HUES6 (cell line): ENCODE results near the gene ARHGAP4.

ENCODE experiments used
- H3K27ac ChIP-seq: 2 replicates; pipeline ENCODE4 v1.7.0; 2013; ENCODE audit warnings: low read depth, mild to moderate bottlenecking, low read length, inconsistent platforms
- H3K27me3 ChIP-seq: 2 replicates; pipeline ENCODE4 v1.6.1; 2013; ENCODE audit warnings: low read length; ENCODE audit not compliant: control insufficient read depth, insufficient read depth
- H3K36me3 ChIP-seq: 2 replicates; pipeline ENCODE4 v1.6.1; 2013; ENCODE audit warnings: low read length; ENCODE audit not compliant: control insufficient read depth, insufficient read depth
- H3K4me1 ChIP-seq: 2 replicates; pipeline ENCODE4 v1.6.1; 2013; ENCODE audit warnings: low read length; ENCODE audit not compliant: control insufficient read depth, insufficient read depth
- H3K4me3 ChIP-seq: 2 replicates; pipeline ENCODE4 v1.5.1; 2013; ENCODE audit warnings: low read depth, low read length
- H3K9ac ChIP-seq: one replicate; pipeline ENCODE4 v1.6.1; 2013; ENCODE audit warnings: mild to moderate bottlenecking, low read length
- H3K9me3 ChIP-seq: 2 replicates; pipeline ENCODE4 v1.6.1; 2013; ENCODE audit warnings: low read depth, low read length; ENCODE audit not compliant: control insufficient read depth, insufficient read depth

ARHGAP4 gene

DNA sequence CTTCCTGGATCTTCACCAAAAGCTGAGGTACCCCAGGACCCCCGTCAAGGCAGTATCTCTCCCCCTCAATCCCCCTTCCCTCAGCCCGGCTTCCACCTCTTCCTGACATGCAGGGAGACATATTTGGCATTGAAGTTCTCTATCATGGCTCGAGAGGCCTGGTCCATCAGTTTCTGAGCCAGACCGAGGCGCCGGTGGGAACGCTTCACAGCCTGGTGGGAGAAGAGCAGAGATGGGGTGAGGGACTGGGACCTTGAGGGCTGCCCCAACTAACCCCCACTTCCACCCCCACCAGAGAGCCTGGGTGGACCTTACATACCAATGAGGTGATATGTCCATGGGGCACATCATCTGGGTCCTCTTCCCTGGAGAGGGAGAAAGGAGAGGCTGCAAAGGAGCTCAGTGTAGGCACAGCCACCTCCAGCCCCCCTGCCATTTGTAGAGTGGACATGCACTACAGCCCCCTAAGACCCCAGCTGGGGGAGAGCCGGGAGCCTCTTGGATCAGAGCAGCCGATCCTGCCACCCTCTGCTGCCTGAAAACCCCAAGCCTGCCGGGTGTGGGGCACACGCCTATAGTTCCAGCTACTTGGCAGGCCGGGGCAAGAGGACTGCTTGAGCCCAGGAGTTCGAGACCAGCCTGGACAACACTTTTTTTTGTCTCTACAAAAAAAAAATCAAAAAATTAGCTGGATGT is 6.3 kb upstream of the ARHGAP4 start:
- Histone ChIP-seq H3K4me1 (peaks cover 10% of the 10 kb centered on the region; the same call in 1 of the 2 replicates), H3K27me3 (no peaks in the 10 kb centered on the region), H3K36me3 (peaks cover 42% of the 10 kb centered on the region), H3K9me3 (peaks cover 9% of the 10 kb centered on the region; the same call in 1 of the 2 replicates), H3K27ac (no peak overlapping the region), H3K4me3 (no peak overlapping the region), H3K9ac (no peak overlapping the region)

DNA sequence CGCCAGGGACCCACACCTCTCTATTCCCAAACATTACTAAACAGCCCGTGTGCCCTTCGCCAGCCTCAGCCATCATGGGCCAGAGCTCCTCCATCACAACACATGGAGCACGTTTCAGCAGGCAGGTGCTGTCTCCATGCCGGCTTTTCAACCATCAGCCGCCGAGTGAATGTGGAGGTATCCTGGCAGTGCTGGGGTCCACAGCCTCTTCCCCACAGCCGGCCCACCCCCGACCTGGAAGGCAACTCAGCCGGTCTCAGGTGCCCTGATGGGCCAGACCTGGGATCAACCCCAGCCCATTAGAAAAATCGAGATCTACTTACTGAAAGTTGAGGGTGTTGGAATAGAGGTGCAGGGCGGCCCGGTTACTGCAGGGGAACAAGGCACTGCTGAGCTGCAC is 5.7 kb upstream of the ARHGAP4 start:
- Histone ChIP-seq H3K27ac (no peak overlapping the region), H3K36me3 (peaks cover 42% of the 10 kb centered on the region), H3K27me3 (no peaks in the 10 kb centered on the region), H3K9ac (no peak overlapping the region), H3K4me3 (no peak overlapping the region), H3K9me3 (peaks cover 9% of the 10 kb centered on the region; the same call in 1 of the 2 replicates), H3K4me1 (peaks cover 16% of the 10 kb centered on the region)

DNA sequence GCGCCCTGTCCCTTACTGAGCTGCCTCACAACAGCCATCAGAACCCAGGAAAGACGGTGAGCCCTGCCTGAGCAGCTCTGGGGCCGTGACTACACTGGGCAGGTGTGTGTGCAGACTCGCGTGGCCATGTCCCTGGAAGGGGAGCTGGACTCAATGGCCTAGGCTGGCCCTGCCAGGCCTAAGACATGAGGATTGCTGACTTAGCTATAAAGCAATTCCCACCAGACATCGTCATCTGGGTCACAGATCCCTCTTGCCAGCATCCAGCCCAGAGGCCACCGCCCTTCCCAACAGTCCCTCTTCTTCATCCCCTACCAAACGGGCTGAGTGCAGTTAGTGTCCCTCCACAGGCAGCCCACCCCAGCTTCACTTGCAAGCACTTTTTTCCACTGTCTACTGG is 5.1 kb upstream of the ARHGAP4 start:
- H3K9me3 ChIP-seq: peaks cover 9% of the 10 kb centered on the region; the same call in 1 of the 2 replicates
- peaks cover 42% of the 10 kb centered on the region for H3K36me3 ChIP-seq
- no peak overlapping the region for H3K4me3 ChIP-seq
- H3K27ac ChIP-seq: no peak overlapping the region
- H3K27me3 ChIP-seq: no peaks in the 10 kb centered on the region
- no peak overlapping the region for H3K9ac ChIP-seq
- H3K4me1 ChIP-seq: peaks cover 21% of the 10 kb centered on the region

DNA sequence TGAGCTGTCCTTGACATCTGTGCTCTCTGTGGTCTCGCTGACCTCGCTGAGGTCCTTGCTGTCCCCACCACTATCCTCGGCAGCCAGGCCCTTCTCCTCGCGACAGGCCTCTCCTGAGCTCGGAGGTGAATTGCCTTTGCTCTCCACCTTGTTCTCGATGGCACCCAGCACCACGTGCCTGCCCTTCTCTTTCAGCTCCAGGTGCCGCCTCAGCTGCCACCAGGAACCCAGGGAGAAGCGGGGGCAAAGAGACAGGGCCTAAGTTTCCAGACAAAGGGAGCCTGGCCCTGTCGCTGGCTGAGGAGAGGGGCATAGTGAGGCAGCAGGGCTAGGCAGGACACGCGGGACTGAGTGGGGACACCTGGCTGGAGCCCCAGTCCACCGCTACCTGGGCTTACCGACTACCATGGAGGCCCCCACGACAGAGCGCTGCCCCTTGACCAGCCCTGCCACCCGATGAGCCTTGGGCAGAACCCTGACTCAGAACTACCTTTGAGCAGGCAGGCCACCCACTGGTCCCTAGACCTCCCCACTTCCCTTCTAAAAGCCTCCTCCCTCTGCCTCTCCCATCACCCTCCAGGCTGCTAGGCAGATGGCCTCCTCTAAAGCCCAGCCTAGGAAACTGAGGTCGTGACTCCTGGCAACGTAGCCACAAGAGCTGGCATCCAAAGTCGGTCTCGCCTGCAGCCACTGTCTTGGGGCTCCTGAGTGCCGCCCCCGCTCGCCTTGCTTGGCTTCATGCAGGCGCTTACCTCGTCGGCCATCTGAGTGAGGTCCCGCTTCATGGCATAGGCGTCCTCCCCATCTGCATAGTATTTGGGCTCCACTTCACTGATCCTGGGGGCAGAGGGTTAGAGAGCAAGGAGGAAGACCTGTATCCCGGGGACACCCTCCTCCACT is 4.2 kb upstream of the ARHGAP4 start:
- Histone ChIP-seq H3K36me3 (peaks cover 42% of the 10 kb centered on the region), H3K9ac (no peak overlapping the region), H3K4me3 (no peak overlapping the region), H3K9me3 (peaks cover 9% of the 10 kb centered on the region; the same call in 1 of the 2 replicates), H3K4me1 (peaks cover 21% of the 10 kb centered on the region), H3K27ac (no peak overlapping the region), H3K27me3 (no peaks in the 10 kb centered on the region)

DNA sequence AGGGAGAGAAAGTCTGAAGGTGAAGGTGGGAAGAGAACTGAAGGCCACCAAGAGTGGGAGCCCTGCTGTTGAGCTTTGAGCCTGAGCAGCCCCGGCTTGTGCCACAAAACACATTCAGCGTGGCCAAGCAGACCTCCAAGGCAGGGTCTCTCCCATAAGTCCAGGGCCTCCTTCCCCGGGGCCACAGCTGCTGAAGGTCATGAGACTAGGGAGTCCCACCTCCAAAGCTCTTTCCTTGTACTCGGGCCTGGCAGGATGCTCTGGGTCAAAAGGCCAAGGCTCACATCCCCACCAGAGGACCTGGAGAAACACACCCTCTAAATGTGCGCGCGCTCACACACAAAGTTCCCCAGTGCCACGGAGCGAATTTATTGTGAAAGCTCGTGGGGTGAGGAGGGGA is 3.5 kb upstream of the ARHGAP4 start:
- Histone ChIP-seq H3K9me3 (peaks cover 9% of the 10 kb centered on the region; the same call in 1 of the 2 replicates), H3K27ac (no peak overlapping the region), H3K27me3 (no peaks in the 10 kb centered on the region), H3K36me3 (peaks cover 42% of the 10 kb centered on the region), H3K9ac (no peak overlapping the region), H3K4me1 (peaks cover 28% of the 10 kb centered on the region), H3K4me3 (no peak overlapping the region)

DNA sequence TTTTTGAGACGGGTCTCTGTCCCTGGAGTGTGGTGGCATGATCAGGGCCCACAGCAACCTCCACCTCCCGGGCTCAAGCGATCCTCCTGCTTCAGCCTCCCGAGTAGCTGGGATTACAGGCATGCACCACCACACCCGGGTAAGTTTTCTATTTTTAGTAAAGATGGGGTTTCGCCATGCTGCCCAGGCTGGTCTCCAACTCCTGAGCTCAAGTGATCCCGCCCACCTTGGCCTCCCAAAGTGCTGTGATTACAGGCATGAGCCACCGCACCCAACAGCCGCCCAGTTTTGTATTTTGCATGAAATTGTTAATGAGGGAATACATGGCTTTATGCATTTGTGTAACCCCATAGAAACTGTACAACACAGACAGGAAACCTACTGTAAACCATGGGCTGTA is 2.8 kb upstream of the ARHGAP4 start:
- no peak overlapping the region for H3K27ac ChIP-seq
- peak overlapping the region; percentile 38; the same call in 1 of the 2 replicates for H3K4me3 ChIP-seq
- H3K9ac ChIP-seq: no peak overlapping the region
- peaks cover 30% of the 10 kb centered on the region for H3K4me1 ChIP-seq
- H3K9me3 ChIP-seq: peaks cover 9% of the 10 kb centered on the region; the same call in 1 of the 2 replicates
- peaks cover 42% of the 10 kb centered on the region for H3K36me3 ChIP-seq
- H3K27me3 ChIP-seq: no peaks in the 10 kb centered on the region

DNA sequence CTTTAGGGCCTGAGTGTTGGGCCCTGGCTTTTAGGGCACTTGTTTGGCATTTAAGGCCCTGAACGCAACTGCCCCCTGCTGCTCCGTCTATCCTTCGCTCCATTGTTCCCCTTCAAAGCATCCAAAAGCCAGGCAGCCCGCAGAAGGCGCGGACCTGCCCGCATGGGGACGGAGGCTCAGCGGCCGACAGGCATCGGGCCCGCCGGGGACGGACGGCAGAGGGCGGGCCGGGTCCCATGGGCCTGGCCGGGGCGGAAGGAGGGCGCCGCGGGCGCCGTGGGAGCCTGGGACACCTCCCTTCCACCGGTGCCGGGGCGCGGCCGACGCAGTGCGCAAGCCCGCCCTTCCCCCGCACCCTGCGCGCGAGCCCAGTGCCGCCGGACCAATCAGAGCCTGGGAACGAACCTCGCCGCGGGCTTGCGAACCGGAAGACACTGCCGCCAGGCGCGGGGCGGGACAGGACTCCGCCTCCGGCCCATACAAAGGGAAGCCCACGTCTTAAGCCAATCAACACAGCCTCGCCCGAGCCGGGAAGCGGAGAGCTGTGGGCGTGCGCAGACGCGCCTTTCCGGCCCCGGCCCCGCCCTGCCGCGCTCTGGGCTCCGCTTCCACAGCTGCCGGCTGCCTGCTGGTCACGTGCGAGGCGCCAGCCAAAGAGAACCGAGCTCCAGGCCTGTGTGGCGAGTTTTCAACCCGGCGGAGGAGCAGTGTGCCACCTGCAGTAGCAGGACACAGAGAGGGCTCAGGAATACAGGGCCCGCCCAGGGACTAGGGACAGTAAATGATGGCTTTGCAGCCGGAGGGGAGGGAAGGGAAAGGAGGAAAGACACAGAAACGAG is 2.1 kb upstream of the ARHGAP4 start:
- no peaks in the 10 kb centered on the region for H3K27me3 ChIP-seq
- peaks cover 9% of the 10 kb centered on the region; the same call in 1 of the 2 replicates for H3K9me3 ChIP-seq
- peak overlapping the region; percentile 86; the same call in 1 of the 2 replicates for H3K27ac ChIP-seq
- H3K36me3 ChIP-seq: peaks cover 40% of the 10 kb centered on the region
- peak overlapping the region; percentile 95 for H3K9ac ChIP-seq
- peaks cover 29% of the 10 kb centered on the region for H3K4me1 ChIP-seq
- peak overlapping the region; percentile 80 for H3K4me3 ChIP-seq

DNA sequence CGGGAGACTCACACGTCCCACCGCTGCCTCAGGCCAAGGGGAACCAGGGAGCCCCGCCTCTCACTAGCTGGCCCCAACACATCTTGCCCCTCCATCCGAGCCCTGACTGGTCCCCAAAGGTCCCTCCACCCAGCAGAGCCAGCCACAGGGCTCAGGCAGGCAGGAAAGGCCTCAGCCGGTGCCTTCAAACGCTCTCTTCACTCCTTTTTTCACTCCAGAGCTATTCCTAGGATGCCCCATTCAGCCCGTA is 1.5 kb upstream of the ARHGAP4 start:
- H3K4me1 ChIP-seq: peaks cover 30% of the 10 kb centered on the region
- peak overlapping the region; percentile 80 for H3K4me3 ChIP-seq
- H3K9me3 ChIP-seq: peaks cover 9% of the 10 kb centered on the region; the same call in 1 of the 2 replicates

DNA sequence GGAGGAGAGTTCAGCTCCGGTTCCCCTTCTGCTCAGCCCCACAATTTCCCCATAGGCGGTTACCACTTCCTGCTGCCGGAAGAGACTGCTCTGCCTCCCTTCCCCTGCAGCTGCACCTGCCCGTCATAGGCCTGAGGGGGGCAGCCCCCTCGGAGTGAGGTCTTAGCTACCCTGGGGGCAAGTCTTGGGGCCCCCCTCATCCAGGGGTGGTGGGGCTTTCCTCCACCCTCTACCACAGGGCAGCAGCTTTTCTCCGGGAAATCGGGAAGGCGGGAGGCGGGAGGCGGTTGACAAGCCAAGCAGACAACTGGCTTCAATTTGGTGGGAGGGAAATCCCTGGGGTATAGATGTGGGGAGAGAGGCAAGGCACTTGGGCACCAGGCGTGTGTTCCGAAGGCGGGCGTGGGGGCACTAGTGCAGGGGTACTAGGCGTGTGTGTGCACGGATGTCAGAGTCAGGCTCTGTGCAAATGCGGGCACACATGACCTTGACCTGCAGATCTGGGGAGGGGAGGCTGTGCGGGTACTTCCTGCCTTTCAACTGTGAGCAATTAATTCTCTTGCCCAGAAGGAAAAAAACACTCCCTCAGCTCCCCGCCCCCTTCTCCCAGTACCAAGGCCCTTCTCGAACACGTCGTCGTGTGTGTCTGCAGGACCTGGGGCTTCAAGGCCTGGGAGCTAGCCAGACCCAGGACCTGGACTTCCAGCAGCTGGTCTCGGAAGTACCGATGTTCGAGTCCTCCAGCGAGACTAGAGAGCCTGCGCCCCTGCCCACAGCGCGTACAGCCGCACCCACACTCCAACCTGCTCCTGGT is 1.0 kb upstream of the ARHGAP4 start:
- Histone ChIP-seq H3K4me3 (peak overlapping the region; percentile 80), H3K9ac (peak overlapping the region; percentile 95), H3K27me3 (no peaks in the 10 kb centered on the region), H3K36me3 (peaks cover 31% of the 10 kb centered on the region), H3K9me3 (peaks cover 9% of the 10 kb centered on the region; the same call in 1 of the 2 replicates), H3K4me1 (peaks cover 34% of the 10 kb centered on the region), H3K27ac (peak overlapping the region; percentile 86; the same call in 1 of the 2 replicates)

More for the DNA sequence above, 1.5 kb upstream of the ARHGAP4 start:
- Histone ChIP-seq H3K36me3 (peaks cover 36% of the 10 kb centered on the region), H3K27ac (peak overlapping the region; percentile 86; the same call in 1 of the 2 replicates), H3K27me3 (no peaks in the 10 kb centered on the region), H3K9ac (peak overlapping the region; percentile 95)

DNA sequence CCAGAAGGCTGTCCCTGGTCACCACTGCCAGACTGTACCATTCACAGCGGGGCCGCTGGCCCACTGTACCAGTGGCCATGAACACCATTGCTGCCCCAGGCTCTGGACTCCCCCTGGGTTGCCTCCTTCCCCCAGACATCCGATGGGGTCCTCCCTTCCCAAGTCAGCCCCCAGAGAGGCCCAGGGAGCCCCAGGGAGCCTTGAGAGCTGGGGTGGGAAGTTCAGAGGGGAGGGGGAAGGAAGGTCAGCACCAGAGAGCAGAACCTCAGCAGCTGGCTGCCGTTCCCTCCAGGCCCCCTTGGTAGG is 441 bp upstream of the ARHGAP4 start:
- peak overlapping the region; percentile 86; the same call in 1 of the 2 replicates for H3K27ac ChIP-seq
- peak overlapping the region; percentile 80 for H3K4me3 ChIP-seq
- peaks cover 40% of the 10 kb centered on the region for H3K4me1 ChIP-seq
- H3K36me3 ChIP-seq: peaks cover 26% of the 10 kb centered on the region
- no peaks in the 10 kb centered on the region for H3K27me3 ChIP-seq
- H3K9ac ChIP-seq: peak overlapping the region; percentile 95
- peaks cover 7% of the 10 kb centered on the region; the same call in 1 of the 2 replicates for H3K9me3 ChIP-seq
